HG03139 (cell line): ENCODE measurements around the gene BRK1.
"Not testable (repeated sequence)": the region's sequence is repeated elsewhere in the genome, so short reads cannot be mapped to it uniquely, and the experiment has no call there.

Source experiments
- ATAC-seq: cut with Tn5 transposase; IDR thresholded peaks from one replicate; pipeline ENCODE4 v1.9.1; 2021; ENCODE audit not compliant: unreplicated experiment

Gene BRK1

GRCh38 chr3:10115326-10116137, at the start of gene BRK1:
TSS of gene BRK1 (plus strand) at chr3:10115675. CDS start at chr3:10115702, 27 bp downstream.
- peak; percentile 98 for ATAC-seq

GRCh38 chr3:10070077-10070476, 45.4 kb upstream of the BRK1 start:
- not testable (repeated sequence) for ATAC-seq

GRCh38 chr3:10074666-10075065, 40.8 kb upstream of the BRK1 start:
- ATAC-seq: no peak

- no peak for ATAC-seq
Measured at GRCh38 chr3:10081871-10082270, 33.6 kb upstream of the BRK1 start.

GRCh38 chr3:10085738-10086137, 29.7 kb upstream of the BRK1 start:
- no peak for ATAC-seq

GRCh38 chr3:10088256-10088655, 27.2 kb upstream of the BRK1 start:
- no peak for ATAC-seq

- ATAC-seq: no peak
Measured at GRCh38 chr3:10090179-10090578, 25.3 kb upstream of the BRK1 start.

- ATAC-seq: not testable (repeated sequence)
Measured at GRCh38 chr3:10090774-10091173, 24.7 kb upstream of the BRK1 start.

- ATAC-seq: not testable (repeated sequence)
Measured at GRCh38 chr3:10091387-10091786, 24.1 kb upstream of the BRK1 start.

- ATAC-seq: no peak
Measured at GRCh38 chr3:10093678-10094077, 21.8 kb upstream of the BRK1 start.

- no peak for ATAC-seq
Measured at GRCh38 chr3:10099041-10099440, 16.4 kb upstream of the BRK1 start.

- ATAC-seq: no peak
Measured at GRCh38 chr3:10106919-10107318, 8.6 kb upstream of the BRK1 start.

- ATAC-seq: no peak
Measured at GRCh38 chr3:10108091-10108490, 7.4 kb upstream of the BRK1 start, which contains the start of gene FANCD2OS. TSS of gene FANCD2OS (minus strand) at chr3:10108255. CDS start at chr3:10104774, 3,481 bp downstream.

- peak; percentile 19 for ATAC-seq
Measured at GRCh38 chr3:10116138-10116460, 624 bp downstream of the BRK1 start.

GRCh38 chr3:10116928-10117327, 1.5 kb downstream of the BRK1 start:
- no peak for ATAC-seq

GRCh38 chr3:10119376-10119775, 3.9 kb downstream of the BRK1 start:
- no peak for ATAC-seq

GRCh38 chr3:10121064-10121463, 5.6 kb downstream of the BRK1 start:
- no peak for ATAC-seq

- ATAC-seq: no peak
Measured at GRCh38 chr3:10122724-10123123, 7.2 kb downstream of the BRK1 start.

GRCh38 chr3:10135872-10136271, 20.4 kb downstream of the BRK1 start:
- not testable (repeated sequence) for ATAC-seq

GRCh38 chr3:10136426-10137005, 21.0 kb downstream of the BRK1 start:
- ATAC-seq: no peak

- ATAC-seq: no peak
Measured at GRCh38 chr3:10137178-10137577, 21.7 kb downstream of the BRK1 start.

- ATAC-seq: no peak
Measured at GRCh38 chr3:10140996-10141546, 25.6 kb downstream of the BRK1 start.
